Liver (tissue), 9 donors: ENCODE data around the gene POLN. TPM values are rescaled to one million over a fixed set of nuclear protein-coding genes. Genes with fewer than 3 reads are reported as not detected.
A peak's percentile ranks its signal among the peaks of the same experiment; 100 is the strongest.

Source experiments
- DNase-seq: peaks from one replicate; pipeline ENCODE4 v3.0.0-alpha.2; 2017; ENCODE audit warnings: low spot score
- H3K27ac ChIP-seq, 2 donors: one replicate each; pipeline ENCODE4 v1.7.0; 2013; ENCODE audit warnings: inconsistent platforms in 2 of 2, low read length in 2 of 2, control low read depth in 1 of 2, low read depth in 1 of 2, mild to moderate bottlenecking in 1 of 2
- H3K27me3 ChIP-seq, 4 donors: one replicate each; pipeline versions ENCODE4 v1.6.1 to v1.7.0; 2013; ENCODE audit warnings: low read length in 3 of 4, inconsistent platforms in 1 of 4, mild to moderate bottlenecking in 1 of 4, moderate library complexity in 1 of 4; ENCODE audit not compliant: control insufficient read depth in 4 of 4, insufficient read depth in 4 of 4
- H3K36me3 ChIP-seq, 4 donors: one replicate each; pipeline versions ENCODE4 v1.6.1 to v1.7.0; 2013; ENCODE audit warnings: low read length in 3 of 4, mild to moderate bottlenecking in 3 of 4, low read depth in 1 of 4, moderate library complexity in 1 of 4; ENCODE audit not compliant: control insufficient read depth in 4 of 4, insufficient read depth in 3 of 4
- H3K4me1 ChIP-seq, 4 donors: one replicate each; pipeline versions ENCODE4 v1.6.1 to v1.7.0; 2013; ENCODE audit warnings: low read length in 3 of 4, mild to moderate bottlenecking in 3 of 4, moderate library complexity in 1 of 4; ENCODE audit not compliant: control insufficient read depth in 4 of 4, insufficient read depth in 4 of 4
- H3K4me3 ChIP-seq, 3 donors: one replicate each; pipeline versions ENCODE4 v1.6.1 to v1.7.0; 2013; ENCODE audit warnings: low read length in 3 of 3, control low read depth in 1 of 3, low read depth in 1 of 3, mild to moderate bottlenecking in 1 of 3
- H3K9ac ChIP-seq, 2 donors: one replicate each; pipeline ENCODE4 v1.7.0; 2013; ENCODE audit warnings: low read length in 2 of 2, mild to moderate bottlenecking in 2 of 2, moderate library complexity in 2 of 2, control low read depth in 1 of 2, low read depth in 1 of 2
- H3K9me3 ChIP-seq, 4 donors: one replicate each; pipeline versions ENCODE4 v1.6.1 to v1.7.0; 2013; ENCODE audit warnings: low read length in 3 of 4; ENCODE audit not compliant: control insufficient read depth in 4 of 4
- EGR1 ChIP-seq, 2 donors: IDR thresholded peaks; 2 replicates each; pipeline ENCODE4 v1.6.1; 2016 to 2018; ENCODE audit warnings: antibody characterized with exemption in 2 of 2, low read depth in 2 of 2
- GABPA ChIP-seq, 2 donors: IDR thresholded peaks in 1 of 2; conservative IDR thresholded peaks in 1 of 2; 2 replicates each; pipeline ENCODE4 v1.6.1; 2016; ENCODE audit warnings: antibody characterized with exemption in 2 of 2, mild to moderate bottlenecking in 1 of 2, moderate library complexity in 1 of 2
- HNF4A ChIP-seq, 2 donors: conservative IDR thresholded peaks; 2 replicates each; pipeline ENCODE4 v1.6.1; 2016; ENCODE audit warnings: antibody characterized with exemption in 2 of 2, mild to moderate bottlenecking in 2 of 2
- HNF4G ChIP-seq: IDR thresholded peaks from 2 replicates; pipeline ENCODE4 v1.6.1; 2016; ENCODE audit warnings: antibody characterized with exemption
- JUND ChIP-seq, 2 donors: IDR thresholded peaks; 2 replicates each; pipeline ENCODE4 v1.6.1; 2016; ENCODE audit warnings: antibody characterized with exemption in 2 of 2
- NR2F2 ChIP-seq: IDR thresholded peaks from 2 replicates; pipeline ENCODE4 v1.6.1; 2016; ENCODE audit warnings: antibody characterized with exemption
- RAD21 ChIP-seq, 2 donors: IDR thresholded peaks; 2 replicates each; pipeline ENCODE4 v1.6.1; 2016; ENCODE audit warnings: antibody characterized with exemption in 2 of 2, mild to moderate bottlenecking in 2 of 2
- SP1 ChIP-seq: IDR thresholded peaks from 2 replicates; pipeline ENCODE4 v1.6.1; 2018; ENCODE audit warnings: antibody characterized with exemption, mild to moderate bottlenecking
- TAF1 ChIP-seq: conservative IDR thresholded peaks from 2 replicates; pipeline ENCODE4 v1.6.1; 2016; ENCODE audit warnings: antibody characterized with exemption, mild to moderate bottlenecking
- YY1 ChIP-seq: IDR thresholded peaks from 2 replicates; pipeline ENCODE4 v1.6.1; 2016; ENCODE audit warnings: antibody characterized with exemption, mild to moderate bottlenecking
- WGBS: extraction: QIAGEN DNeasy Blood & Tissue Kit; methylation state at CpG from one replicate; pipeline ENCODE4 v1.1.7; 2013; 5-methylcytosine and 5-hydroxymethylcytosine counted together
- polyA plus RNA-seq, 2 donors: library from polyadenylated mRNA; stranded (reverse) in 1 of 2; unstranded in 1 of 2; fragments of 200-250 nt in 1 of 2; fragments of >200 nt in 1 of 2; fragmentation: Nextera tagmentation in 1 of 2; extraction: Ambion mirVana in 1 of 2; gene quantifications; one replicate each; pipeline versions ENCODE4 v1.2.1 to v1.2.3, GENCODE V29; 2013 to 2015
- total RNA-seq, 2 donors: library from RNA; depleted of rRNA; stranded (reverse); fragments of >200 nt; gene quantifications; one replicate each; pipeline ENCODE4 v1.2.3, GENCODE V29; 2014
- TF ChIP-seq, protein P1 (sequence below): IDR thresholded peaks from 2 replicates; pipeline ENCODE4 v1.6.1; 2016; ENCODE audit warnings: antibody characterized with exemption
- TF ChIP-seq, protein P2 (sequence below): IDR thresholded peaks from 2 replicates; pipeline ENCODE4 v1.6.1; 2016; ENCODE audit warnings: antibody characterized with exemption, mild to moderate bottlenecking
- TF ChIP-seq, protein P3 (sequence below): IDR thresholded peaks from 2 replicates; pipeline ENCODE4 v1.6.1; 2016; ENCODE audit warnings: antibody characterized with exemption
- TF ChIP-seq, protein P4 (sequence below): fragments of 150-350 bp; IDR thresholded peaks from 2 replicates; pipeline ENCODE4 v1.5.1; 2017; ENCODE audit warnings: improper control_type of control experiment, low read depth, low read length; ENCODE audit not compliant: missing input control
- TF ChIP-seq, protein P5 (sequence below): IDR thresholded peaks from 2 replicates; pipeline ENCODE4 v1.6.1; 2016; ENCODE audit warnings: antibody characterized with exemption
- donor health status: healthy.
- donor health status: healthy.
- donor health status: healthy.
- donor health status: healthy.
- donor health status: healthy.

The POLN gene
- total and polyA plus RNA-seq, 4 donors: 0.44 to 2.3 (median 1.4) TPM

DNA sequence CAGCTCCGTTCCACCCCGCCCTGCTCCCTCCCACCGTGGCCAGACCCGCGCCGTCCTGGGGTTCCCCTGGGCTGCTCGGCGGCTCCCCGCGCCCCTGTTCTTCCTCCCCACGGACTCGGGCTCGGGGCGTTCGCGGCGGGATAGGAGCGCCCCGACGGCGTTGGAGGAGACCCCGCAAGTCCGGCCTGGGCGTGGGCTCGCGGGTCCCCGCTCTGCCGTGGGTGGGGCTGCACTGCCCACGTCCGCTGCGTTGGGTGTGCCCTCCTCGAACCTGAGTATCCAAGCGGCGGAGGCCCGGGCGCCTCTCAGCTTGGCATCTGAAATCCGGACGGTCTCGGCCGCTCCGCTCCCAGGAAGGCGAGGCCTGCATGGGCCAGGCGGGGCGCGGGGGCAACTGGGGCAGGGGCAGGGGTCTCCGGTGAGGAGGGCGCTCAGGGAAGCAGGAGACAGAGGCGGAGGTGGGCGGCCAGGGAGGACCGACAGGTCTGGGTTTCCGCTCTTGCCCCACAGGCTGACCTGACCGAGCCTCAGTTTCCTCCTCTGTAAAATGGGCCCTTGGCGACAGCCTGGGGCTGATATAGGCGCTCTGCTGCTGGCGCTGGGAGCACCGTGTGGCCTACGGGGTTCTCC is 194.8 kb downstream of the POLN start:
- DNase-seq: peak; percentile 16
- H3K36me3 ChIP-seq: no peaks in the 10 kb centered on the region
- peaks cover 0 to 3% (median under 1%) of the 10 kb centered on the region in 4 donors for H3K4me1 ChIP-seq
- 42% methylated on average over 57 of the region's 57 CpGs for WGBS
- H3K4me3 ChIP-seq: no peak overlapping the region
- H3K27me3 ChIP-seq: peaks cover 0 to 12% (median 2%) of the 10 kb centered on the region in 4 donors
- TF ChIP-seq, protein P1, sequence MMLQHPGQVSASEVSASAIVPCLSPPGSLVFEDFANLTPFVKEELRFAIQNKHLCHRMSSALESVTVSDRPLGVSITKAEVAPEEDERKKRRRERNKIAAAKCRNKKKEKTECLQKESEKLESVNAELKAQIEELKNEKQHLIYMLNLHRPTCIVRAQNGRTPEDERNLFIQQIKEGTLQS: no peak
- TF ChIP-seq HNF4A (conservative IDR thresholded peaks at IDR 0.05): no peak
- TF ChIP-seq, protein P2, sequence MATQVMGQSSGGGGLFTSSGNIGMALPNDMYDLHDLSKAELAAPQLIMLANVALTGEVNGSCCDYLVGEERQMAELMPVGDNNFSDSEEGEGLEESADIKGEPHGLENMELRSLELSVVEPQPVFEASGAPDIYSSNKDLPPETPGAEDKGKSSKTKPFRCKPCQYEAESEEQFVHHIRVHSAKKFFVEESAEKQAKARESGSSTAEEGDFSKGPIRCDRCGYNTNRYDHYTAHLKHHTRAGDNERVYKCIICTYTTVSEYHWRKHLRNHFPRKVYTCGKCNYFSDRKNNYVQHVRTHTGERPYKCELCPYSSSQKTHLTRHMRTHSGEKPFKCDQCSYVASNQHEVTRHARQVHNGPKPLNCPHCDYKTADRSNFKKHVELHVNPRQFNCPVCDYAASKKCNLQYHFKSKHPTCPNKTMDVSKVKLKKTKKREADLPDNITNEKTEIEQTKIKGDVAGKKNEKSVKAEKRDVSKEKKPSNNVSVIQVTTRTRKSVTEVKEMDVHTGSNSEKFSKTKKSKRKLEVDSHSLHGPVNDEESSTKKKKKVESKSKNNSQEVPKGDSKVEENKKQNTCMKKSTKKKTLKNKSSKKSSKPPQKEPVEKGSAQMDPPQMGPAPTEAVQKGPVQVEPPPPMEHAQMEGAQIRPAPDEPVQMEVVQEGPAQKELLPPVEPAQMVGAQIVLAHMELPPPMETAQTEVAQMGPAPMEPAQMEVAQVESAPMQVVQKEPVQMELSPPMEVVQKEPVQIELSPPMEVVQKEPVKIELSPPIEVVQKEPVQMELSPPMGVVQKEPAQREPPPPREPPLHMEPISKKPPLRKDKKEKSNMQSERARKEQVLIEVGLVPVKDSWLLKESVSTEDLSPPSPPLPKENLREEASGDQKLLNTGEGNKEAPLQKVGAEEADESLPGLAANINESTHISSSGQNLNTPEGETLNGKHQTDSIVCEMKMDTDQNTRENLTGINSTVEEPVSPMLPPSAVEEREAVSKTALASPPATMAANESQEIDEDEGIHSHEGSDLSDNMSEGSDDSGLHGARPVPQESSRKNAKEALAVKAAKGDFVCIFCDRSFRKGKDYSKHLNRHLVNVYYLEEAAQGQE: no peak
- no peak for TF ChIP-seq JUND (IDR thresholded peaks at IDR 0.05)
- TF ChIP-seq, protein P3, sequence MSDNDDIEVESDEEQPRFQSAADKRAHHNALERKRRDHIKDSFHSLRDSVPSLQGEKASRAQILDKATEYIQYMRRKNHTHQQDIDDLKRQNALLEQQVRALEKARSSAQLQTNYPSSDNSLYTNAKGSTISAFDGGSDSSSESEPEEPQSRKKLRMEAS: no peak
- no peak for TF ChIP-seq TAF1
- TF ChIP-seq RAD21 (IDR thresholded peaks at IDR 0.05): no peak
- no peak for TF ChIP-seq HNF4G
- no peak for TF ChIP-seq YY1
- TF ChIP-seq NR2F2: no peak
- TF ChIP-seq, protein P4, sequence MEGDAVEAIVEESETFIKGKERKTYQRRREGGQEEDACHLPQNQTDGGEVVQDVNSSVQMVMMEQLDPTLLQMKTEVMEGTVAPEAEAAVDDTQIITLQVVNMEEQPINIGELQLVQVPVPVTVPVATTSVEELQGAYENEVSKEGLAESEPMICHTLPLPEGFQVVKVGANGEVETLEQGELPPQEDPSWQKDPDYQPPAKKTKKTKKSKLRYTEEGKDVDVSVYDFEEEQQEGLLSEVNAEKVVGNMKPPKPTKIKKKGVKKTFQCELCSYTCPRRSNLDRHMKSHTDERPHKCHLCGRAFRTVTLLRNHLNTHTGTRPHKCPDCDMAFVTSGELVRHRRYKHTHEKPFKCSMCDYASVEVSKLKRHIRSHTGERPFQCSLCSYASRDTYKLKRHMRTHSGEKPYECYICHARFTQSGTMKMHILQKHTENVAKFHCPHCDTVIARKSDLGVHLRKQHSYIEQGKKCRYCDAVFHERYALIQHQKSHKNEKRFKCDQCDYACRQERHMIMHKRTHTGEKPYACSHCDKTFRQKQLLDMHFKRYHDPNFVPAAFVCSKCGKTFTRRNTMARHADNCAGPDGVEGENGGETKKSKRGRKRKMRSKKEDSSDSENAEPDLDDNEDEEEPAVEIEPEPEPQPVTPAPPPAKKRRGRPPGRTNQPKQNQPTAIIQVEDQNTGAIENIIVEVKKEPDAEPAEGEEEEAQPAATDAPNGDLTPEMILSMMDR: no peak
- no peak for TF ChIP-seq SP1
- TF ChIP-seq EGR1 (IDR thresholded peaks at IDR 0.05; ENCODE audit: low read depth in 2 of 2): no peak
- no peaks in the 10 kb centered on the region for H3K9me3 ChIP-seq
- H3K27ac ChIP-seq: no peak overlapping the region
- H3K9ac ChIP-seq: no peak overlapping the region

DNA sequence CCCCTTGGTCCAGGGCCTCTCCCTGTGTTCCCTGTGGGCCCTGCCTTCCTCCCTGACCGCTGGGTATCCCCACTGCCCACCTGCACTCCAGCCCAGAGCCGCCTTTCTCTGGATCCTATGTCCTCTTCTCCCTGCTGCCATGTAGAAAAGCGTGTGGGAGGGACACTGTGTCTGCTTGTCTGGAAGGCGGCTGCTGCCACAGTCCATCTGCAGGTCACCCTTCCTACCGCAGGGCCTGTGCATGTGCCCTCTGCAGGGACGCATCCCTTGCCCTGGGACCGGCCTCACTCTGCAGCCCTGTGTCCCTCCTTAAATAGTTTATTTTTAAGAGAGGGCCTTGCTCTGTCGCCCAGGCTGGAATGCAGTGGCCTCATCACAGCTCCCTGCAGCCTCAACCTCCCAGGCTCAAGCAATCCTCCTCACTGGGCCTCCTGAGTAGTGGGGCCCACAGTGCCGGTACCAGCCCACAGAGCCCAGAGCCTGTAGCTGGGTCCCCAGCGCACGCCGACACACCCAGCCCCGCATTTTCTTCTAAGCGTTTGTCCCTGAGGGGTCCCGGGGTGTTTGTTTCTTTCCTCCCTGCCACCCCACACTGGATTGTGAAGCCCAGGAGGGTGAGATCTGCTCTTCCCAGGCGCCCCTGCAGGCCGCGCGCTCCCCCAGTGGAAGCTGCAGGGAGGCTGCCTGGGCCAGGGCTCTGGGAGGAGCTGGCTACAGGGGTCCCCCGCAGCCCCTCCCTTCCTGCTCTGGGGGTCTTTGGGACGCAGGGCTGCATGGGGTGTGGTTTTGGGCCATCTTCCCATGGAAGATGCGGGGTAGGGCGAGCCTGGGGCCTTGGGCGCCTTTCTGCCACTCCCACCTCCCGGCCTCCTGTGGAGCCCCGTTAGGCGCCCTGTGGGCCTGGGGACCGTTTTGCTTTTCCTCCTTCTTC is 195.6 kb downstream of the POLN start:
- WGBS: 70% methylated on average over 28 of the region's 28 CpGs
- no peaks in the 10 kb centered on the region for H3K9me3 ChIP-seq
- TF ChIP-seq TAF1 (no peak), HNF4A (conservative IDR thresholded peaks at IDR 0.05) (no peak), GABPA (IDR thresholded peaks at IDR 0.05 in 1 of 2, conservative IDR thresholded peaks at IDR 0.05 in 1 of 2) (no peak)
- TF ChIP-seq, protein P5, sequence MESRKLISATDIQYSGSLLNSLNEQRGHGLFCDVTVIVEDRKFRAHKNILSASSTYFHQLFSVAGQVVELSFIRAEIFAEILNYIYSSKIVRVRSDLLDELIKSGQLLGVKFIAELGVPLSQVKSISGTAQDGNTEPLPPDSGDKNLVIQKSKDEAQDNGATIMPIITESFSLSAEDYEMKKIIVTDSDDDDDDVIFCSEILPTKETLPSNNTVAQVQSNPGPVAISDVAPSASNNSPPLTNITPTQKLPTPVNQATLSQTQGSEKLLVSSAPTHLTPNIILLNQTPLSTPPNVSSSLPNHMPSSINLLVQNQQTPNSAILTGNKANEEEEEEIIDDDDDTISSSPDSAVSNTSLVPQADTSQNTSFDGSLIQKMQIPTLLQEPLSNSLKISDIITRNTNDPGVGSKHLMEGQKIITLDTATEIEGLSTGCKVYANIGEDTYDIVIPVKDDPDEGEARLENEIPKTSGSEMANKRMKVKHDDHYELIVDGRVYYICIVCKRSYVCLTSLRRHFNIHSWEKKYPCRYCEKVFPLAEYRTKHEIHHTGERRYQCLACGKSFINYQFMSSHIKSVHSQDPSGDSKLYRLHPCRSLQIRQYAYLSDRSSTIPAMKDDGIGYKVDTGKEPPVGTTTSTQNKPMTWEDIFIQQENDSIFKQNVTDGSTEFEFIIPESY: no peak
- H3K9ac ChIP-seq: no peak overlapping the region
- DNase-seq: peak; percentile 27
- H3K4me3 ChIP-seq: no peak overlapping the region
- no peak overlapping the region for H3K27ac ChIP-seq
- H3K4me1 ChIP-seq: peaks cover 6 to 8% (median 6%) of the 10 kb centered on the region in 4 donors
- peaks cover 0 to 8% (median 3%) of the 10 kb centered on the region in 4 donors for H3K27me3 ChIP-seq
- H3K36me3 ChIP-seq: no peaks in the 10 kb centered on the region
